Measurements from ENCODE around the gene HOXC11. TPM values are rescaled to one million over a fixed set of nuclear protein-coding genes. Genes with fewer than 3 reads are reported as not detected.

Gene HOXC11
- total RNA-seq, 1 experiment from 2014 or later, result 5.7 TPM

DNA sequence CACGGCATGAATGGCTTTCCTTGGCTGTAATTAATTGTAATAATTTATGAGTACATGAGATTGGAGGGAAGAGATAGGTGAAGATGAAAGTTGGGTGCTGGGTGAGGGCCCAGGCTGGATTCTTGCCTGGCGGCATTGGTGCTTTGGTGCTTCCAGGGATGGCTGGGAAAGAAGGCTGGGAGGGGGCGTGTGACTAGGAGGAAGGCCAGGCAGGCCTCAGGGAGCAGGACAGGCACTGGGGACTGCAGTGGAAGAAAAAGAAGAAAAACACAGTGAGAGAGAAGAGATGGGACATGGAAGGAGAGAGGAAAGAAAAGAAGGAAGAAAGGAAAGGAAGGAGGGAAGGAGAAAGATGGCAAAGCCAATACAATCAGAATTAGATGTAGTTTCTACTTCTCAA, 30.7 kb downstream of the HOXC11 start:
- DNase-seq (ENCODE audit: low spot score), result no peak
- Histone ChIP-seq H3K27me3 (replicated peaks; ENCODE audit: insufficient read depth, low read depth, low read length, poor library complexity) (no peaks in the 10 kb centered on the region), H3K4me1 (ENCODE audit: insufficient read depth, low read length, poor library complexity, severe bottlenecking) (peaks cover 63% of the 10 kb centered on the region), H3K9me3 (ENCODE audit: low read depth, low read length, poor library complexity, severe bottlenecking) (no peaks in the 10 kb centered on the region), H3K27ac (ENCODE audit: low read depth, low read length, poor library complexity, severe bottlenecking) (no peak overlapping the region), H3K36me3 (ENCODE audit: insufficient read depth, low read length, poor library complexity, severe bottlenecking) (peaks cover 9% of the 10 kb centered on the region), H3K4me3 (ENCODE audit: low read depth, low read length, poor library complexity, severe bottlenecking) (no peak overlapping the region)
- no TSS peak for BruUV-seq (replicated peaks)
- ChIA-PET CTCF (interaction anchor here (0.6 to 1.4 kb wide), 3 partner anchors 18 to 198 kb away, joined by 3 to 5 read pairs (median 3); partner anchors contain the start of gene HOXC10), POLR2A (ENCODE audit: low non-redundant PET) (no interaction called here)
- intact Hi-C loops (cut with micrococcal nuclease; ENCODE audit: unreplicated experiment), result loop anchor here (1.0 kb wide), 1 partner anchor 14 kb away; no protein-coding TSS in a partner anchor
- TF ChIP-seq EZH2 (IDR thresholded peaks at IDR 0.05; ENCODE audit: borderline replicate concordance, low read depth, low read length, poor library complexity, severe bottlenecking) (no peak), CTCF (conservative IDR thresholded peaks at IDR 0.05; ENCODE audit: low read depth, low read length) (no peak)

DNA sequence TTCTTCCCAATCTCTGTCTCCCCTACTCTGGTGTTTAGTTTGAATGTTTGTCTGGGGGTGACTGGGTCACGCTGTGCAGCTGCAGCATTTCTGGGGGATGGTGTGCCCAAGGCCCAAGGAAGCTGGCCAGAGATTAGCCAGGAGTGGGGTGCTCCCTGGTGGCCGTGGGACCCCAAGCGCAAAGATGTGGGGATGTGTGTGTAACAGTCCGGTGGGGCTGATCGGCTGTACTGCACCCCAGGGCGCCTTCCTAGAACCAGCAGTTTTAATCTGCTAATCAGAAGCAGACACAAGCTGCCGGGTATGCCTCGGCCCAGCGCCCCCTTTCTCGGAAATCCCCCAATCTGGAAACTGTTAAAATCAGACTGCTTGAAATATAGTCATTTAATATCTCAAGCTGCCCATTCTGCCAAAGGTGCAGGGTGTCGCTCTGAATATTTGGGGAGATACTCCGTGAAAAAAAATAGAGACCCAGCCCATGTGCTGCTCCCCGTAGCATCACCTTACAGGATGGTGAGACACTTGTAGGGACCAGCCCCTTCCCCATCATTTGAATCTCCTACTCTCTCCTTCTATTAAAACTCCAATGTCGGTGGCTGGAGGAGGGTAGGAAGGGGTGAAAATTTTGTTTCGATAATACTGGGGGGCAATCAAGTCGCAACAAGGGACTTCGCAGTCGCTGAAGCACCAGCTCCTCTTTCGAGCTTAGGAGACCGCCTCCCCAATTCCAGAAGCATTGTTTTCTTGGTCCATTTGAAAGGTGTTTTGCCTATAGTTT, 31.3 kb downstream of the HOXC11 start:
- CTCF ChIA-PET, result interaction anchor here (0.6 to 1.4 kb wide), 6 partner anchors 19 to 227 kb away, joined by 3 to 6 read pairs (median 4); partner anchors contain the start of gene HOXC10
- POLR2A ChIA-PET (ENCODE audit: low non-redundant PET), result no interaction called here
- Histone ChIP-seq H3K27me3 (replicated peaks; ENCODE audit: insufficient read depth, low read depth, low read length, poor library complexity) (no peaks in the 10 kb centered on the region), H3K36me3 (ENCODE audit: insufficient read depth, low read length, poor library complexity, severe bottlenecking) (peaks cover 9% of the 10 kb centered on the region), H3K9me3 (ENCODE audit: low read depth, low read length, poor library complexity, severe bottlenecking) (no peaks in the 10 kb centered on the region), H3K27ac (ENCODE audit: low read depth, low read length, poor library complexity, severe bottlenecking) (no peak overlapping the region), H3K4me3 (ENCODE audit: low read depth, low read length, poor library complexity, severe bottlenecking) (no peak overlapping the region), H3K4me1 (ENCODE audit: insufficient read depth, low read length, poor library complexity, severe bottlenecking) (peaks cover 57% of the 10 kb centered on the region)
- intact Hi-C loops (cut with micrococcal nuclease; ENCODE audit: unreplicated experiment), result loop anchor here (1.0 kb wide), 1 partner anchor 15 kb away; no protein-coding TSS in a partner anchor
- DNase-seq (ENCODE audit: low spot score), result no peak
- no TSS peak for BruUV-seq (replicated peaks)
- TF ChIP-seq CTCF (conservative IDR thresholded peaks at IDR 0.05; ENCODE audit: low read depth, low read length), result peak; percentile 42
- TF ChIP-seq EZH2 (IDR thresholded peaks at IDR 0.05; ENCODE audit: borderline replicate concordance, low read depth, low read length, poor library complexity, severe bottlenecking), result no peak

- H3K4me3 ChIP-seq (ENCODE audit: low read depth, low read length, poor library complexity, severe bottlenecking), result no peak overlapping the region
- CTCF ChIA-PET, result interaction anchor here (0.6 to 3.0 kb wide), 9 partner anchors 12 to 226 kb away, joined by 3 to 33 read pairs (median 5); partner anchors contain the start of gene HOXC10
These were observed 32.1 kb downstream of the HOXC11 start for GRCh38 chr12:54004841-54005530.

More at GRCh38 chr12:54004841-54005530, 32.1 kb downstream of the HOXC11 start:
- no peaks in the 10 kb centered on the region for H3K9me3 ChIP-seq (ENCODE audit: low read depth, low read length, poor library complexity, severe bottlenecking)
- no peak for TF ChIP-seq EZH2 (IDR thresholded peaks at IDR 0.05; ENCODE audit: borderline replicate concordance, low read depth, low read length, poor library complexity, severe bottlenecking)
- H3K4me1 ChIP-seq (ENCODE audit: insufficient read depth, low read length, poor library complexity, severe bottlenecking), result peaks cover 63% of the 10 kb centered on the region
- intact Hi-C loops (cut with micrococcal nuclease; ENCODE audit: unreplicated experiment), result loop anchor here (1.0 kb wide), 1 partner anchor 16 kb away; no protein-coding TSS in a partner anchor
- no peak overlapping the region for H3K27ac ChIP-seq (ENCODE audit: low read depth, low read length, poor library complexity, severe bottlenecking)
- H3K27me3 ChIP-seq (replicated peaks; ENCODE audit: insufficient read depth, low read depth, low read length, poor library complexity), result no peaks in the 10 kb centered on the region
- BruUV-seq (replicated peaks), result no TSS peak
- POLR2A ChIA-PET (ENCODE audit: low non-redundant PET), result no interaction called here
- H3K36me3 ChIP-seq (ENCODE audit: insufficient read depth, low read length, poor library complexity, severe bottlenecking), result peaks cover 9% of the 10 kb centered on the region
- no peak for DNase-seq (ENCODE audit: low spot score)
